Mesothelial cell of epicardium (in vitro differentiated cells): ENCODE results near the gene ATP5F1B. TPM values are rescaled to one million over a fixed set of nuclear protein-coding genes. Genes with fewer than 3 reads are reported as not detected.

ENCODE experiments used
- DNase-seq, 2 experiments: peaks; one replicate each; pipeline ENCODE4 v3.0.0; 2021; ENCODE audit warnings: low spot score in 2 of 2; ENCODE audit not compliant: unreplicated experiment in 2 of 2
- H3K27ac Mint-ChIP-seq: 2 replicates; pipeline ENCODE4 v1.8.0; 2021; ENCODE audit warnings: mixed read lengths
- H3K27me3 Mint-ChIP-seq: 2 replicates; pipeline ENCODE4 v1.8.0; 2021; ENCODE audit warnings: low read depth, mixed read lengths
- H3K36me3 Mint-ChIP-seq: 2 replicates; pipeline ENCODE4 v1.8.0; 2021; ENCODE audit warnings: mixed read lengths
- H3K4me1 Mint-ChIP-seq: 2 replicates; pipeline ENCODE4 v1.8.0; 2021; ENCODE audit warnings: mixed read lengths
- H3K4me3 Mint-ChIP-seq: 2 replicates; pipeline ENCODE4 v1.8.0; 2021; ENCODE audit warnings: mild to moderate bottlenecking, moderate library complexity, mixed read lengths
- H3K9me3 Mint-ChIP-seq: 2 replicates; pipeline ENCODE4 v1.8.0; 2021; ENCODE audit warnings: mixed read lengths
- CTCF ChIP-seq: fragments of 200-600 bp; sonication (generic); IDR thresholded peaks from one replicate; pipeline ENCODE4 v1.5.0; 2021; ENCODE audit warnings: antibody characterized with exemption; ENCODE audit not compliant: unreplicated experiment
- total RNA-seq: library from RNA; stranded (reverse); gene quantifications from 3 replicates; pipeline ENCODE4 v1.2.1, GENCODE V29; 2021

ATP5F1B gene
- total RNA-seq, 1 donor from 2014 or later: 361 TPM

- Mint-ChIP-seq H3K4me3 (no peak overlapping the region), H3K36me3 (peaks cover 60% of the 10 kb centered on the region), H3K27ac (no peak overlapping the region), H3K4me1 (peaks cover 5% of the 10 kb centered on the region), H3K27me3 (no peaks in the 10 kb centered on the region), H3K9me3 (no peaks in the 10 kb centered on the region)
- no peak for DNase-seq
- no peak for TF ChIP-seq CTCF
Observed at GRCh38 chr12:56601503-56601902, 44.3 kb downstream of the ATP5F1B start.

- TF ChIP-seq CTCF: no peak
- H3K9me3 Mint-ChIP-seq: no peaks in the 10 kb centered on the region
- no peaks in the 10 kb centered on the region for H3K27me3 Mint-ChIP-seq
- DNase-seq: no peak
- H3K27ac Mint-ChIP-seq: no peak overlapping the region
- H3K4me3 Mint-ChIP-seq: no peak overlapping the region
- H3K36me3 Mint-ChIP-seq: peaks cover 53% of the 10 kb centered on the region
- H3K4me1 Mint-ChIP-seq: peaks cover 5% of the 10 kb centered on the region
Observed at GRCh38 chr12:56600753-56601152, 45.0 kb downstream of the ATP5F1B start.

DNA sequence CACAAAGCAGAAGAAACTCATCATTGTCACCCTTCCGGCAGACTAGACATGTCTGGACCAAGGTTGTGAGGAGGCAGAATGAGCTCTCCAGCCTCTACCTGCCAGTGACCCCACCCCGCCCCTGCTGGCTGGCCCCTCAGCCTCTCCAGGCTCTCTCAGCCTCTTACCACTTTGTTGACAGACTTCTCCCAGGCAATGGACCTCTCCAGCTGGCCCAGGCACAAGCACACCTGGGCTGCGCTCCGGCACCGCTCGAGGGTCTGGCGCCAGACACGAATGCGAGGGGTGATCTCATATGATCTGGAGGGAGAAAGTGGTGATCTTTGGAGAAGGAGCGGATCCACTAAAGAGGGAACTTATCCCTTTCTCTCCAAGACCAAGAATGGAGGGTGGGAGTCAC lies 46.0 kb downstream of the ATP5F1B start:
- Mint-ChIP-seq H3K9me3 (no peaks in the 10 kb centered on the region), H3K36me3 (peaks cover 48% of the 10 kb centered on the region), H3K4me3 (no peak overlapping the region), H3K4me1 (peaks cover 7% of the 10 kb centered on the region), H3K27ac (no peak overlapping the region), H3K27me3 (no peaks in the 10 kb centered on the region)
- TF ChIP-seq CTCF: no peak
- DNase-seq: no peak

- no peak for TF ChIP-seq CTCF
- Mint-ChIP-seq H3K27ac (no peak overlapping the region), H3K27me3 (no peaks in the 10 kb centered on the region), H3K4me1 (peaks cover 14% of the 10 kb centered on the region), H3K36me3 (peaks cover 40% of the 10 kb centered on the region), H3K9me3 (no peaks in the 10 kb centered on the region), H3K4me3 (no peak overlapping the region)
- DNase-seq: no peak
Observed at GRCh38 chr12:56599041-56599440, 46.7 kb downstream of the ATP5F1B start.

- H3K4me1 Mint-ChIP-seq: peaks cover 23% of the 10 kb centered on the region
- peaks cover 24% of the 10 kb centered on the region for H3K36me3 Mint-ChIP-seq
- no peak overlapping the region for H3K4me3 Mint-ChIP-seq
- H3K27ac Mint-ChIP-seq: peak overlapping the region; percentile 64
- DNase-seq: no peak
- no peaks in the 10 kb centered on the region for H3K9me3 Mint-ChIP-seq
- TF ChIP-seq CTCF: no peak
- no peaks in the 10 kb centered on the region for H3K27me3 Mint-ChIP-seq
Observed at GRCh38 chr12:56596815-56597214, 49.0 kb downstream of the ATP5F1B start.
